NCI-H460 (cell line): Measurements from ENCODE around the gene BPIFA3. TPM values are rescaled to one million over a fixed set of nuclear protein-coding genes. Genes with fewer than 3 reads are reported as not detected.
"Not testable (repeated sequence)": the region's sequence is repeated elsewhere in the genome, so short reads cannot be mapped to it uniquely, and the experiment has no call there.

Source experiments
- DNase-seq: peaks from one replicate; pipeline ENCODE4 v3.0.0-alpha.2; 2016; ENCODE audit warnings: low read depth; ENCODE audit errors: extremely low read depth
- polyA plus RNA-seq: library from polyadenylated mRNA; depleted of rRNA; stranded (reverse); fragments of >200 nt; gene quantifications from 2 replicates; pipeline ENCODE4 v1.2.3, GENCODE V29; 2014; cell fraction: nucleus; rRNA removed
- total RNA-seq: library from RNA; depleted of rRNA; stranded (reverse); fragments of >200 nt; shearing (Covaris generic); gene quantifications from 2 replicates; pipeline ENCODE4 v1.2.3, GENCODE V29; 2014; rRNA removed

Gene BPIFA3
- not detected in 2 replicates for total RNA-seq
- polyA plus RNA-seq: not detected in 2 replicates

- no peak for DNase-seq
Observed at GRCh38 chr20:33217052-33217451, at the start of gene BPIFA3. Gene BPIFA3 (plus strand): TSS chr20:33217352. CDS start chr20:33217537, 185 bp downstream.

GRCh38 chr20:33167859-33168258, 49.3 kb upstream of the BPIFA3 start, which contains the start of gene BPIFA2:
Gene BPIFA2 (plus strand): TSS chr20:33168159. CDS start chr20:33169146, 987 bp downstream.
- DNase-seq: no peak

- no peak for DNase-seq
Observed at GRCh38 chr20:33169176-33169794, 47.9 kb upstream of the BPIFA3 start.

GRCh38 chr20:33172781-33173180, 44.4 kb upstream of the BPIFA3 start:
- DNase-seq: no peak

- no peak for DNase-seq
Observed at GRCh38 chr20:33175123-33175522, 42.0 kb upstream of the BPIFA3 start.

GRCh38 chr20:33176101-33176500, 41.1 kb upstream of the BPIFA3 start:
- DNase-seq: no peak

GRCh38 chr20:33177866-33178265, 39.3 kb upstream of the BPIFA3 start:
- DNase-seq: no peak

GRCh38 chr20:33178726-33179125, 38.4 kb upstream of the BPIFA3 start:
- no peak for DNase-seq

GRCh38 chr20:33180169-33180568, 37.0 kb upstream of the BPIFA3 start:
- no peak for DNase-seq

GRCh38 chr20:33181482-33182093, 35.6 kb upstream of the BPIFA3 start:
- DNase-seq: no peak

GRCh38 chr20:33183312-33183711, 33.8 kb upstream of the BPIFA3 start:
- DNase-seq: no peak

GRCh38 chr20:33185031-33185590, 32.0 kb upstream of the BPIFA3 start:
- not testable (repeated sequence) for DNase-seq

GRCh38 chr20:33187491-33187890, 29.7 kb upstream of the BPIFA3 start:
- no peak for DNase-seq

GRCh38 chr20:33188421-33188820, 28.7 kb upstream of the BPIFA3 start:
- DNase-seq: no peak

GRCh38 chr20:33191484-33191883, 25.7 kb upstream of the BPIFA3 start:
- DNase-seq: no peak

GRCh38 chr20:33191955-33192354, 25.2 kb upstream of the BPIFA3 start:
- no peak for DNase-seq

- DNase-seq: no peak
Observed at GRCh38 chr20:33192912-33193501, 24.1 kb upstream of the BPIFA3 start.

GRCh38 chr20:33199026-33199425, 18.1 kb upstream of the BPIFA3 start:
- no peak for DNase-seq

- no peak for DNase-seq
Observed at GRCh38 chr20:33202451-33202850, 14.7 kb upstream of the BPIFA3 start.

GRCh38 chr20:33203444-33203843, 13.7 kb upstream of the BPIFA3 start:
- no peak for DNase-seq

- DNase-seq: peak; percentile 71
Observed at GRCh38 chr20:33209789-33210188, 7.4 kb upstream of the BPIFA3 start.

- DNase-seq: no peak
Observed at GRCh38 chr20:33210371-33210770, 6.8 kb upstream of the BPIFA3 start.
